Measurements from ENCODE around the gene TSKU.

DNA sequence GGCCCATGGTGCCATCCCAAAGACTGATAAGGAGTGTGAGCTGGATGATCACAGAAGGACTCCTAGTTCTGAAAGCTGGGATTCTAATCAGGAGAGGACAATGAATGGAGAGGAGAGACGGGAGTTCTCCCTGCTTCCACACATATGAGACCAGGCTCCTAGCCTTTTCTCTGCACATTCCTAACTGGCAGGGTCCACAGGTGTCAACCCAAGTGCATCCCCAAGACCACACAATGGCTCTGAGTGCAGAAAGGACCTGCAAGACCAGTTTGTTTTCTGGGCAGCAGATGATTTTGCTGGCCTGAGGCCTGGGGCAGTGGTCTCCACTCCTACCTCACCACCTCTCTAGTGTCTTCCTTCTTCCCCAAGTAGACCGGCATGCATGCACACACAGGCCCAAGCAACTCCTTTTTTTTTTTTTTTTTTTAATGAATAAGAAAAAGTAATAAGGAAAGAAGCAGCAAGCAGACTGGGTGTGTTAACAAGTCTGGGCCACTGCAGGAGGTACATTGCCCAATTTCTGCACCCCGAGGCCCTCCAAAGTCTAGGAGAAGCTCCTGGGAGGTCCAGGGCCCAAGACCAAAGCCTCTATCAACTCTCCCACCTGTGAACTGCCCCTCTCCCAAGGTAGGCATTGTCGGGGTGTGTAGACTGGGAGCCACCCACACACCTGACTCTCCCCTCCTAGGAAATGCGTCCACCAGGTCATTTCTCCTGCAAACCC is 1.2 kb upstream of the TSKU start:
- no peak for TF ChIP-seq CTCF (conservative IDR thresholded peaks at IDR 0.05)
- TF ChIP-seq EZH2 (IDR thresholded peaks at IDR 0.05; ENCODE audit: low read depth): no peak
